ENCODE measurements around the gene SUN1. TPM values are rescaled to one million over a fixed set of nuclear protein-coding genes. Genes with fewer than 3 reads are reported as not detected.

Gene SUN1
- total RNA-seq, 1 experiment from 2014 or later: 126 TPM

- TF ChIP-seq CTCF (IDR thresholded peaks at IDR 0.05; ENCODE audit: unreplicated experiment): no peak
- intact Hi-C loops (cut with micrococcal nuclease): no loop called here
- ChIA-PET CTCF (interaction anchor here (0.6 to 2.0 kb wide), 10 partner anchors 7 to 317 kb away, joined by 3 to 6 read pairs (median 3); partner anchors contain the start of gene GPR146), POLR2A (interaction anchor here (0.6 to 1.5 kb wide), 3 partner anchors 9 to 60 kb away, joined by 3 to 5 read pairs (median 3); no protein-coding TSS in a partner anchor)
- no peaks in the 10 kb centered on the region for H3K36me3 Mint-ChIP-seq (ENCODE audit: insufficient read depth, unreplicated experiment)
- H3K4me3 Mint-ChIP-seq (ENCODE audit: unreplicated experiment): no peak overlapping the region
- H3K9me3 Mint-ChIP-seq (ENCODE audit: unreplicated experiment): no peaks in the 10 kb centered on the region
- no peak overlapping the region for H3K27ac Mint-ChIP-seq (ENCODE audit: low read depth, unreplicated experiment)
- no peaks in the 10 kb centered on the region for H3K27me3 Mint-ChIP-seq (ENCODE audit: insufficient read depth, unreplicated experiment)
- peak; percentile 64 for DNase-seq (ENCODE audit: unreplicated experiment)
- BruUV-seq (replicated peaks): no TSS peak
- H3K4me1 Mint-ChIP-seq (ENCODE audit: insufficient read depth, unreplicated experiment): peaks cover 7% of the 10 kb centered on the region
These were observed 81.7 kb downstream of the SUN1 start for GRCh38 chr7:913736-914520.

- Mint-ChIP-seq H3K27me3 (ENCODE audit: insufficient read depth, unreplicated experiment) (no peaks in the 10 kb centered on the region), H3K9me3 (ENCODE audit: unreplicated experiment) (no peaks in the 10 kb centered on the region), H3K4me1 (ENCODE audit: insufficient read depth, unreplicated experiment) (peaks cover 7% of the 10 kb centered on the region), H3K4me3 (ENCODE audit: unreplicated experiment) (no peak overlapping the region), H3K27ac (ENCODE audit: low read depth, unreplicated experiment) (no peak overlapping the region), H3K36me3 (ENCODE audit: insufficient read depth, unreplicated experiment) (no peaks in the 10 kb centered on the region)
- no peak for TF ChIP-seq CTCF (IDR thresholded peaks at IDR 0.05; ENCODE audit: unreplicated experiment)
- no TSS peak for BruUV-seq (replicated peaks)
- POLR2A ChIA-PET: interaction anchor here (0.9 kb wide), 1 partner anchor 31 kb away, joined by 3 read pairs; no protein-coding TSS in a partner anchor
- intact Hi-C loops (cut with micrococcal nuclease): no loop called here
- CTCF ChIA-PET: interaction anchor here (0.6 to 2.0 kb wide), 5 partner anchors 14 to 592 kb away, joined by 3 to 6 read pairs (median 3); no protein-coding TSS in a partner anchor
- no peak for DNase-seq (ENCODE audit: unreplicated experiment)
These were observed 82.4 kb downstream of the SUN1 start for GRCh38 chr7:914521-915194.

- no peaks in the 10 kb centered on the region for H3K9me3 Mint-ChIP-seq (ENCODE audit: unreplicated experiment)
- no peak overlapping the region for H3K4me3 Mint-ChIP-seq (ENCODE audit: unreplicated experiment)
- no peak overlapping the region for H3K27ac Mint-ChIP-seq (ENCODE audit: low read depth, unreplicated experiment)
- POLR2A ChIA-PET: no interaction called here
- H3K27me3 Mint-ChIP-seq (ENCODE audit: insufficient read depth, unreplicated experiment): no peaks in the 10 kb centered on the region
- intact Hi-C loops (cut with micrococcal nuclease): no loop called here
- TF ChIP-seq CTCF (IDR thresholded peaks at IDR 0.05; ENCODE audit: unreplicated experiment): no peak
- H3K4me1 Mint-ChIP-seq (ENCODE audit: insufficient read depth, unreplicated experiment): peaks cover 7% of the 10 kb centered on the region
- H3K36me3 Mint-ChIP-seq (ENCODE audit: insufficient read depth, unreplicated experiment): no peaks in the 10 kb centered on the region
- CTCF ChIA-PET: no interaction called here
- no TSS peak for BruUV-seq (replicated peaks)
- DNase-seq (ENCODE audit: unreplicated experiment): no peak
These were observed 83.3 kb downstream of the SUN1 start for GRCh38 chr7:915291-916218.

All from MCF 10A (cell line).